ENCODE measurements around the gene NRL. TPM values are rescaled to one million over a fixed set of nuclear protein-coding genes. Genes with fewer than 3 reads are reported as not detected.

The NRL gene
- total RNA-seq, 1 donor from 2014 or later: 1.8 TPM

GRCh38 chr14:24136684-24137528, 22.2 kb upstream of the NRL start:
- DNase-seq (ENCODE audit: extremely low spot score, unreplicated experiment): no peak
- peak overlapping the region; percentile 77 for H3K27ac Mint-ChIP-seq
- H3K4me3 Mint-ChIP-seq: peak overlapping the region; percentile 89
- H3K9me3 Mint-ChIP-seq: no peaks in the 10 kb centered on the region
- no peak for TF ChIP-seq CTCF (conservative IDR thresholded peaks at IDR 0.05)
- peaks cover 31% of the 10 kb centered on the region for H3K4me1 Mint-ChIP-seq (ENCODE audit: unreplicated experiment)
- peaks cover 20% of the 10 kb centered on the region for H3K36me3 Mint-ChIP-seq
- no peaks in the 10 kb centered on the region for H3K27me3 Mint-ChIP-seq

GRCh38 chr14:24135834-24136683, 21.3 kb upstream of the NRL start, which contains the start of gene PSME1:
PSME1 (plus strand) TSS chr14:24136194; CDS start chr14:24136263, 69 bp downstream.
- H3K9me3 Mint-ChIP-seq: no peaks in the 10 kb centered on the region
- peaks cover 20% of the 10 kb centered on the region for H3K36me3 Mint-ChIP-seq
- no peak for TF ChIP-seq CTCF (conservative IDR thresholded peaks at IDR 0.05)
- peak within 1 kb of the TSS; percentile 94 for H3K4me3 Mint-ChIP-seq
- DNase-seq (ENCODE audit: extremely low spot score, unreplicated experiment): peak; percentile 91
- no peaks in the 10 kb centered on the region for H3K27me3 Mint-ChIP-seq
- peaks cover 29% of the 10 kb centered on the region for H3K4me1 Mint-ChIP-seq (ENCODE audit: unreplicated experiment)
- H3K27ac Mint-ChIP-seq: peak within 1 kb of the TSS; percentile 87

- Mint-ChIP-seq H3K4me1 (ENCODE audit: unreplicated experiment) (peaks cover 29% of the 10 kb centered on the region), H3K9me3 (no peaks in the 10 kb centered on the region), H3K27me3 (no peaks in the 10 kb centered on the region), H3K27ac (peak overlapping the region; percentile 87), H3K4me3 (peak overlapping the region; percentile 94), H3K36me3 (peaks cover 20% of the 10 kb centered on the region)
- TF ChIP-seq CTCF (conservative IDR thresholded peaks at IDR 0.05): no peak
- no peak for DNase-seq (ENCODE audit: extremely low spot score, unreplicated experiment)
These were observed 20.8 kb upstream of the NRL start for GRCh38 chr14:24135584-24135833.

- Mint-ChIP-seq H3K27me3 (no peaks in the 10 kb centered on the region), H3K4me3 (no peak overlapping the region), H3K27ac (no peak overlapping the region), H3K36me3 (peaks cover 8% of the 10 kb centered on the region), H3K9me3 (no peaks in the 10 kb centered on the region), H3K4me1 (ENCODE audit: unreplicated experiment) (peaks cover 18% of the 10 kb centered on the region)
- no peak for DNase-seq (ENCODE audit: extremely low spot score, unreplicated experiment)
- TF ChIP-seq CTCF (conservative IDR thresholded peaks at IDR 0.05): peak; percentile 50
These were observed 19.0 kb upstream of the NRL start for GRCh38 chr14:24133735-24134134.

- Mint-ChIP-seq H3K4me3 (no peak overlapping the region), H3K4me1 (ENCODE audit: unreplicated experiment) (peaks cover 15% of the 10 kb centered on the region)
- no peak for TF ChIP-seq CTCF (conservative IDR thresholded peaks at IDR 0.05)
These were observed 18.2 kb upstream of the NRL start for GRCh38 chr14:24132976-24133375.

More at GRCh38 chr14:24132976-24133375, 18.2 kb upstream of the NRL start:
- no peak for DNase-seq (ENCODE audit: extremely low spot score, unreplicated experiment)
- no peaks in the 10 kb centered on the region for H3K9me3 Mint-ChIP-seq
- H3K27ac Mint-ChIP-seq: no peak overlapping the region
- H3K27me3 Mint-ChIP-seq: no peaks in the 10 kb centered on the region
- H3K36me3 Mint-ChIP-seq: peaks cover 5% of the 10 kb centered on the region
